ENCODE measurements around the gene PPFIBP1. TPM values are rescaled to one million over a fixed set of nuclear protein-coding genes. Genes with fewer than 3 reads are reported as not detected.

PPFIBP1 gene
- total and polyA plus RNA-seq, 2 of the 13 experiments (the other 11 are each of a cell fraction or from before 2014, with no cell fraction given), result 16.2 to 21.8 TPM

- no peak for TF ChIP-seq SIX4 (CRISPR knock-in tag; IDR thresholded peaks at IDR 0.05)
- TF ChIP-seq, protein P1, sequence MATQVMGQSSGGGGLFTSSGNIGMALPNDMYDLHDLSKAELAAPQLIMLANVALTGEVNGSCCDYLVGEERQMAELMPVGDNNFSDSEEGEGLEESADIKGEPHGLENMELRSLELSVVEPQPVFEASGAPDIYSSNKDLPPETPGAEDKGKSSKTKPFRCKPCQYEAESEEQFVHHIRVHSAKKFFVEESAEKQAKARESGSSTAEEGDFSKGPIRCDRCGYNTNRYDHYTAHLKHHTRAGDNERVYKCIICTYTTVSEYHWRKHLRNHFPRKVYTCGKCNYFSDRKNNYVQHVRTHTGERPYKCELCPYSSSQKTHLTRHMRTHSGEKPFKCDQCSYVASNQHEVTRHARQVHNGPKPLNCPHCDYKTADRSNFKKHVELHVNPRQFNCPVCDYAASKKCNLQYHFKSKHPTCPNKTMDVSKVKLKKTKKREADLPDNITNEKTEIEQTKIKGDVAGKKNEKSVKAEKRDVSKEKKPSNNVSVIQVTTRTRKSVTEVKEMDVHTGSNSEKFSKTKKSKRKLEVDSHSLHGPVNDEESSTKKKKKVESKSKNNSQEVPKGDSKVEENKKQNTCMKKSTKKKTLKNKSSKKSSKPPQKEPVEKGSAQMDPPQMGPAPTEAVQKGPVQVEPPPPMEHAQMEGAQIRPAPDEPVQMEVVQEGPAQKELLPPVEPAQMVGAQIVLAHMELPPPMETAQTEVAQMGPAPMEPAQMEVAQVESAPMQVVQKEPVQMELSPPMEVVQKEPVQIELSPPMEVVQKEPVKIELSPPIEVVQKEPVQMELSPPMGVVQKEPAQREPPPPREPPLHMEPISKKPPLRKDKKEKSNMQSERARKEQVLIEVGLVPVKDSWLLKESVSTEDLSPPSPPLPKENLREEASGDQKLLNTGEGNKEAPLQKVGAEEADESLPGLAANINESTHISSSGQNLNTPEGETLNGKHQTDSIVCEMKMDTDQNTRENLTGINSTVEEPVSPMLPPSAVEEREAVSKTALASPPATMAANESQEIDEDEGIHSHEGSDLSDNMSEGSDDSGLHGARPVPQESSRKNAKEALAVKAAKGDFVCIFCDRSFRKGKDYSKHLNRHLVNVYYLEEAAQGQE (IDR thresholded peaks at IDR 0.05; ENCODE audit: borderline replicate concordance in 1 of 2, low read depth in 1 of 2, low read length in 2 of 2), result no peak
- TF ChIP-seq ZNF598 (CRISPR knock-in tag; IDR thresholded peaks at IDR 0.05; ENCODE audit: borderline replicate concordance), result no peak
These were observed 98.6 kb downstream of the PPFIBP1 start (continued) for GRCh38 chr12:27622436-27623195.

- intact Hi-C loops (cut with micrococcal nuclease; ENCODE audit: unreplicated experiment) (no loop called here), in situ Hi-C loops (cut with HindIII; ENCODE audit: extremely low pct_ligation_motif_present, low pct_unique_long_range_greater_than_20kb) (no loop called here)
- ATAC-seq, result no peak
- no peak overlapping the region for H3K27ac ChIP-seq (ENCODE audit: extremely low read length, insufficient read depth, low read length)
- H3K4me2 ChIP-seq (ENCODE audit: low read depth, low read length), result no peak overlapping the region
- no peak overlapping the region for H3K9ac ChIP-seq (ENCODE audit: insufficient read depth, low read depth, low read length)
- no peaks in the 10 kb centered on the region for H3K9me3 ChIP-seq (ENCODE audit: low read length)
- no peaks in the 10 kb centered on the region for H3K27me3 ChIP-seq (ENCODE audit: control insufficient read depth in 1 of 2, insufficient read depth in 2 of 2, low read length in 2 of 2)
- DNase-seq (ENCODE audit: low spot score), result no peak
- H3K4me3 ChIP-seq (replicated peaks in 1 of 3; ENCODE audit: insufficient read depth in 1 of 3, low read depth in 2 of 3, low read length in 3 of 3), result no peak overlapping the region
- H3K79me2 ChIP-seq (ENCODE audit: insufficient read depth, low read length), result no peaks in the 10 kb centered on the region
- POLR2A ChIA-PET, result interaction anchor here (1.4 kb wide), 1 partner anchor 99 kb away, joined by 3 read pairs; no protein-coding TSS in a partner anchor
- no TSS peak for BruUV-seq (replicated peaks)
- no peak for FAIRE-seq
- H4K20me1 ChIP-seq (ENCODE audit: insufficient read depth, low read length), result no peaks in the 10 kb centered on the region
- H3K36me3 ChIP-seq (replicated peaks in 1 of 2; ENCODE audit: control insufficient read depth in 1 of 2, insufficient read depth in 2 of 2, low read length in 2 of 2), result no peaks in the 10 kb centered on the region
- CTCF ChIA-PET (ENCODE audit: low intra/inter-chr PET ratio, low total read pairs), result no interaction called here
- 93% methylated on average over 5 of the region's 5 CpGs for WGBS (ENCODE audit: low lambda C conversion rate)
- H2AFZ ChIP-seq (ENCODE audit: low read length), result no peak overlapping the region
- H3K4me1 ChIP-seq (ENCODE audit: insufficient read depth, low read length), result peaks cover 12% of the 10 kb centered on the region
- TF ChIP-seq MIXL1 (CRISPR knock-in tag; IDR thresholded peaks at IDR 0.05) (no peak), KDM3A (CRISPR knock-in tag; IDR thresholded peaks at IDR 0.05; ENCODE audit: low read depth) (no peak), ZNF781 (CRISPR knock-in tag; IDR thresholded peaks at IDR 0.05; ENCODE audit: borderline replicate concordance, not compliant biosample characterization) (no peak), ZBTB38 (CRISPR knock-in tag; IDR thresholded peaks at IDR 0.05) (no peak), ZNF335 (CRISPR knock-in tag; IDR thresholded peaks at IDR 0.05) (no peak)
- TF ChIP-seq, protein P2, sequence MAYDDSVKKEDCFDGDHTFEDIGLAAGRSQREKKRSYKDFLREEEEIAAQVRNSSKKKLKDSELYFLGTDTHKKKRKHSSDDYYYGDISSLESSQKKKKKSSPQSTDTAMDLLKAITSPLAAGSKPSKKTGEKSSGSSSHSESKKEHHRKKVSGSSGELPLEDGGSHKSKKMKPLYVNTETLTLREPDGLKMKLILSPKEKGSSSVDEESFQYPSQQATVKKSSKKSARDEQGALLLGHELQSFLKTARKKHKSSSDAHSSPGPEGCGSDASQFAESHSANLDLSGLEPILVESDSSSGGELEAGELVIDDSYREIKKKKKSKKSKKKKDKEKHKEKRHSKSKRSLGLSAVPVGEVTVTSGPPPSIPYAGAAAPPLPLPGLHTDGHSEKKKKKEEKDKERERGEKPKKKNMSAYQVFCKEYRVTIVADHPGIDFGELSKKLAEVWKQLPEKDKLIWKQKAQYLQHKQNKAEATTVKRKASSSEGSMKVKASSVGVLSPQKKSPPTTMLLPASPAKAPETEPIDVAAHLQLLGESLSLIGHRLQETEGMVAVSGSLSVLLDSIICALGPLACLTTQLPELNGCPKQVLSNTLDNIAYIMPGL (CRISPR knock-in tag; IDR thresholded peaks at IDR 0.05; ENCODE audit: borderline replicate concordance in 1 of 2, low read depth in 1 of 2), result no peak
- TF ChIP-seq, protein P3, sequence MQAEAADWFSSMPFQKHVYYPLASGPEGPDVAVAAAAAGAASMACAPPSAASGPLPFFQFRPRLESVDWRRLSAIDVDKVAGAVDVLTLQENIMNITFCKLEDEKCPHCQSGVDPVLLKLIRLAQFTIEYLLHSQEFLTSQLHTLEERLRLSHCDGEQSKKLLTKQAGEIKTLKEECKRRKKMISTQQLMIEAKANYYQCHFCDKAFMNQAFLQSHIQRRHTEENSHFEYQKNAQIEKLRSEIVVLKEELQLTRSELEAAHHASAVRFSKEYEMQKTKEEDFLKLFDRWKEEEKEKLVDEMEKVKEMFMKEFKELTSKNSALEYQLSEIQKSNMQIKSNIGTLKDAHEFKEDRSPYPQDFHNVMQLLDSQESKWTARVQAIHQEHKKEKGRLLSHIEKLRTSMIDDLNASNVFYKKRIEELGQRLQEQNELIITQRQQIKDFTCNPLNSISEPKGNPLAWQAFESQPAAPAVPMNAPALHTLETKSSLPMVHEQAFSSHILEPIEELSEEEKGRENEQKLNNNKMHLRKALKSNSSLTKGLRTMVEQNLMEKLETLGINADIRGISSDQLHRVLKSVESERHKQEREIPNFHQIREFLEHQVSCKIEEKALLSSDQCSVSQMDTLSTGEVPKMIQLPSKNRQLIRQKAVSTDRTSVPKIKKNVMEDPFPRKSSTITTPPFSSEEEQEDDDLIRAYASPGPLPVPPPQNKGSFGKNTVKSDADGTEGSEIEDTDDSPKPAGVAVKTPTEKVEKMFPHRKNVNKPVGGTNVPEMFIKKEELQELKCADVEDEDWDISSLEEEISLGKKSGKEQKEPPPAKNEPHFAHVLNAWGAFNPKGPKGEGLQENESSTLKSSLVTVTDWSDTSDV (CRISPR knock-in tag; IDR thresholded peaks at IDR 0.05), result no peak
- TF ChIP-seq, protein P4, sequence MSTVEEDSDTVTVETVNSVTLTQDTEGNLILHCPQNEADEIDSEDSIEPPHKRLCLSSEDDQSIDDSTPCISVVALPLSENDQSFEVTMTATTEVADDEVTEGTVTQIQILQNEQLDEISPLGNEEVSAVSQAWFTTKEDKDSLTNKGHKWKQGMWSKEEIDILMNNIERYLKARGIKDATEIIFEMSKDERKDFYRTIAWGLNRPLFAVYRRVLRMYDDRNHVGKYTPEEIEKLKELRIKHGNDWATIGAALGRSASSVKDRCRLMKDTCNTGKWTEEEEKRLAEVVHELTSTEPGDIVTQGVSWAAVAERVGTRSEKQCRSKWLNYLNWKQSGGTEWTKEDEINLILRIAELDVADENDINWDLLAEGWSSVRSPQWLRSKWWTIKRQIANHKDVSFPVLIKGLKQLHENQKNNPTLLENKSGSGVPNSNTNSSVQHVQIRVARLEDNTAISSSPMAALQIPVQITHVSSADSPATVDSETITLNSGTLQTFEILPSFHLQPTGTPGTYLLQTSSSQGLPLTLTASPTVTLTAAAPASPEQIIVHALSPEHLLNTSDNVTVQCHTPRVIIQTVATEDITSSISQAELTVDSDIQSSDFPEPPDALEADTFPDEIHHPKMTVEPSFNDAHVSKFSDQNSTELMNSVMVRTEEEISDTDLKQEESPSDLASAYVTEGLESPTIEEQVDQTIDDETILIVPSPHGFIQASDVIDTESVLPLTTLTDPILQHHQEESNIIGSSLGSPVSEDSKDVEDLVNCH (CRISPR knock-in tag; IDR thresholded peaks at IDR 0.05), result no peak
These were observed 99.6 kb downstream of the PPFIBP1 start for GRCh38 chr12:27623645-27624044.
